H1 (cell line): ENCODE measurements around the gene EEF2. TPM values are rescaled to one million over a fixed set of nuclear protein-coding genes. Genes with fewer than 3 reads are reported as not detected.

Source experiments
- CTCF ChIA-PET: fragments of 300-600 bp; sonication (Branson Sonifier 250); formaldehyde crosslinking; loops from one replicate; lab custom pipeline; 2021; ENCODE audit not compliant: partially characterized antibody; lab: Charles Lee
- POLR2A ChIA-PET: fragments of 300-600 bp; sonication (Branson Sonifier 250); formaldehyde crosslinking; loops from one replicate; lab custom pipeline; 2021; ENCODE audit warnings: inconsistent platforms; ENCODE audit not compliant: partially characterized antibody; lab: Charles Lee
- DNase-seq, 2 experiments: peaks; one replicate each; pipeline versions ENCODE4 v3.0.0 to v3.0.0-alpha.2; 2010 to 2022; ENCODE audit warnings: low spot score in 2 of 2, low read depth in 1 of 2, mixed read lengths in 1 of 2
- FAIRE-seq: peaks from 2 replicates; lab custom pipeline; 2011; peaks lifted over from hg19 to GRCh38; lab: Jason Lieb, UNC
- H2AFZ ChIP-seq: 2 replicates; pipeline ENCODE4 v1.8.1; 2012; ENCODE audit warnings: low read length, inconsistent platforms
- H2AK5ac ChIP-seq: 2 replicates; pipeline ENCODE4 v1.6.1; 2013; ENCODE audit warnings: low read depth, low read length
- H2BK120ac ChIP-seq: replicated peaks from 2 replicates; pipeline ENCODE3; 2013; ENCODE audit warnings: low read depth, low read length, inconsistent platforms
- H2BK12ac ChIP-seq: 2 replicates; pipeline ENCODE4 v1.6.1; 2013; ENCODE audit warnings: low read depth, low read length
- H2BK15ac ChIP-seq: 2 replicates; pipeline ENCODE4 v1.6.1; 2013; ENCODE audit warnings: low read length
- H2BK20ac ChIP-seq: 2 replicates; pipeline ENCODE4 v1.6.1; 2013; ENCODE audit warnings: low read length
- H2BK5ac ChIP-seq: 2 replicates; pipeline ENCODE4 v1.6.1; 2013; ENCODE audit warnings: low read depth, low read length
- H3K14ac ChIP-seq: 2 replicates; pipeline ENCODE4 v1.6.1; 2013; ENCODE audit warnings: inconsistent platforms; ENCODE audit not compliant: insufficient read length
- H3K18ac ChIP-seq: 2 replicates; pipeline ENCODE4 v1.6.1; 2013; ENCODE audit warnings: low read length; ENCODE audit errors: extremely low read depth
- H3K23ac ChIP-seq: 2 replicates; pipeline ENCODE4 v1.6.1; 2013; ENCODE audit warnings: inconsistent platforms; ENCODE audit not compliant: insufficient read length
- H3K23me2 ChIP-seq: 2 replicates; pipeline ENCODE4 v1.6.1; 2013; ENCODE audit warnings: low read depth, low read length
- H3K27ac ChIP-seq: 2 replicates; pipeline ENCODE4 v1.6.1; 2011; ENCODE audit warnings: low read depth, low read length, inconsistent platforms
- H3K27me3 ChIP-seq, 4 experiments: replicated peaks in 1 of 4; 1 replicate in 1 of 4; 2 replicates in 3 of 4; pipeline versions ENCODE4 v1.6.1 to v1.8.1; 2011 to 2013; ENCODE audit warnings: low read length in 3 of 4, mild to moderate bottlenecking in 3 of 4, inconsistent platforms in 2 of 4, mixed read lengths in 2 of 4, moderate library complexity in 1 of 4; ENCODE audit not compliant: control insufficient read depth in 3 of 4, insufficient read depth in 3 of 4; ENCODE audit errors: extremely low read depth in 1 of 4
- H3K36me3 ChIP-seq, 4 experiments: 2 replicates each; pipeline versions ENCODE4 v1.6.1 to v1.8.1; 2011 to 2013; ENCODE audit warnings: mild to moderate bottlenecking in 4 of 4, low read length in 3 of 4, moderate library complexity in 2 of 4, control low read depth in 1 of 4, inconsistent platforms in 1 of 4; ENCODE audit not compliant: insufficient read depth in 4 of 4, control insufficient read depth in 2 of 4
- H3K4ac ChIP-seq: replicated peaks from 2 replicates; pipeline ENCODE3; 2013; ENCODE audit warnings: low read length, low read depth, mixed read lengths, inconsistent platforms; ENCODE audit not compliant: insufficient read length
- H3K4me1 ChIP-seq, 4 experiments: replicated peaks in 1 of 4; 1 replicate in 1 of 4; 2 replicates in 3 of 4; pipeline versions ENCODE4 v1.6.1 to v1.8.1; 2011 to 2013; ENCODE audit warnings: low read length in 3 of 4, inconsistent platforms in 2 of 4, mixed read lengths in 1 of 4; ENCODE audit not compliant: insufficient read depth in 4 of 4, control insufficient read depth in 3 of 4
- H3K4me2 ChIP-seq, 2 experiments: 2 replicates each; pipeline versions ENCODE4 v1.6.1 to v1.8.1; 2011 to 2013; ENCODE audit warnings: low read depth in 2 of 2, low read length in 2 of 2, control low read depth in 1 of 2, inconsistent platforms in 1 of 2, mild to moderate bottlenecking in 1 of 2; ENCODE audit not compliant: insufficient read depth in 1 of 2
- H3K4me3 ChIP-seq, 4 experiments: fragments of 200-600, 300-600 bp in 1 of 4; sonication (generic), shearing (Covaris generic), sonication (Bioruptor Twin) in 1 of 4; 2 replicates each; pipeline versions ENCODE4 v1.5.1 to v1.8.1; 2011 to 2016; ENCODE audit warnings: low read length in 4 of 4, low read depth in 3 of 4, control low read depth in 2 of 4, inconsistent platforms in 2 of 4, mild to moderate bottlenecking in 2 of 4, mixed read lengths in 1 of 4, moderate library complexity in 1 of 4; ENCODE audit not compliant: insufficient read depth in 2 of 4; ENCODE audit errors: extremely low read depth in 1 of 4
- H3K56ac ChIP-seq: replicated peaks from 2 replicates; pipeline ENCODE3; 2013; ENCODE audit warnings: low read depth, mild to moderate bottlenecking, mixed read lengths, low read length, inconsistent platforms; ENCODE audit not compliant: insufficient read length
- H3K79me1 ChIP-seq: 2 replicates; pipeline ENCODE4 v1.6.1; 2013; ENCODE audit warnings: low read depth, low read length, control low read depth
- H3K79me2 ChIP-seq, 2 experiments: 2 replicates each; pipeline versions ENCODE4 v1.6.1 to v1.8.1; 2012 to 2013; ENCODE audit warnings: low read length in 2 of 2, mild to moderate bottlenecking in 2 of 2, inconsistent platforms in 1 of 2; ENCODE audit not compliant: insufficient read depth in 2 of 2, control insufficient read depth in 1 of 2
- H3K9ac ChIP-seq, 4 experiments: replicated peaks in 1 of 4; 1 replicate in 1 of 4; 2 replicates in 3 of 4; pipeline versions ENCODE4 v1.6.1 to v1.8.1; 2011 to 2013; ENCODE audit warnings: low read depth in 3 of 4, low read length in 3 of 4, control low read depth in 2 of 4, mild to moderate bottlenecking in 2 of 4, moderate library complexity in 2 of 4, inconsistent platforms in 1 of 4; ENCODE audit errors: extremely low read depth in 1 of 4
- H3K9me3 ChIP-seq, 2 experiments: 2 replicates each; pipeline versions ENCODE4 v1.6.1 to v1.8.1; 2012 to 2013; ENCODE audit warnings: mild to moderate bottlenecking in 2 of 2, moderate library complexity in 2 of 2, control low read depth in 1 of 2, inconsistent platforms in 1 of 2, low read depth in 1 of 2, low read length in 1 of 2, mixed read lengths in 1 of 2; ENCODE audit not compliant: insufficient read depth in 2 of 2
- H4K20me1 ChIP-seq, 2 experiments: replicated peaks in 1 of 2; 2 replicates each; pipeline versions ENCODE3 to v1.8.1; 2011 to 2013; ENCODE audit warnings: inconsistent platforms in 2 of 2, low read length in 2 of 2, mild to moderate bottlenecking in 1 of 2; ENCODE audit not compliant: insufficient read depth in 2 of 2, control insufficient read depth in 1 of 2
- H4K5ac ChIP-seq: 2 replicates; pipeline ENCODE4 v1.6.1; 2013; ENCODE audit warnings: low read length, low read depth, mixed read lengths, inconsistent platforms; ENCODE audit not compliant: insufficient read length
- H4K8ac ChIP-seq: 2 replicates; pipeline ENCODE4 v1.8.0; 2013; ENCODE audit warnings: mild to moderate bottlenecking, moderate library complexity, low read length, inconsistent platforms; ENCODE audit not compliant: insufficient read depth; ENCODE audit errors: extremely low read depth
- H4K91ac ChIP-seq: replicated peaks from 2 replicates; pipeline ENCODE3; 2013; ENCODE audit warnings: low read length, mixed read lengths, inconsistent platforms; ENCODE audit not compliant: insufficient read length
- ASH2L ChIP-seq: fragments of 200-600, 300-600 bp; sonication (generic); IDR thresholded peaks from one replicate; pipeline ENCODE4 v1.7.1; 2017; ENCODE audit warnings: low read length
- BCL11A ChIP-seq, 2 experiments: IDR thresholded peaks; one replicate each; pipeline ENCODE4 v1.6.1; 2011; ENCODE audit warnings: low read depth in 2 of 2, low read length in 2 of 2, mild to moderate bottlenecking in 2 of 2
- CHD1 ChIP-seq: IDR thresholded peaks from 2 replicates; pipeline ENCODE4 v1.6.1; 2012; ENCODE audit warnings: low read depth, low read length, improper control_type of control experiment
- CREB1 ChIP-seq: IDR thresholded peaks from 2 replicates; pipeline ENCODE4 v1.6.1; 2012; ENCODE audit warnings: inconsistent platforms
- CTBP2 ChIP-seq: IDR thresholded peaks from 2 replicates; pipeline ENCODE4 v1.7.0; 2011; ENCODE audit warnings: borderline replicate concordance, mild to moderate bottlenecking, moderate library complexity, mixed read lengths, low read length; ENCODE audit not compliant: insufficient read depth, insufficient read length
- EGR1 ChIP-seq: IDR thresholded peaks from 2 replicates; pipeline ENCODE4 v1.6.1; 2011; ENCODE audit warnings: low read depth, low read length, borderline replicate concordance
- EZH2 ChIP-seq: fragments of 200-600 bp; sonication (generic); IDR thresholded peaks from 2 replicates; pipeline ENCODE4 v1.7.1; 2012; ENCODE audit warnings: low read depth, mild to moderate bottlenecking, moderate library complexity, low read length, inconsistent platforms; ENCODE audit not compliant: severe bottlenecking
- GTF2F1 ChIP-seq: IDR thresholded peaks from 2 replicates; pipeline ENCODE4 v1.6.1; 2012; ENCODE audit warnings: low read depth, low read length, improper control_type of control experiment, borderline replicate concordance
- JUND ChIP-seq: IDR thresholded peaks from 2 replicates; pipeline ENCODE4 v1.6.1; 2011; ENCODE audit warnings: mild to moderate bottlenecking, improper control_type of control experiment, low read length
- KDM4A ChIP-seq: IDR thresholded peaks from one replicate; pipeline ENCODE4 v1.7.1; 2012; ENCODE audit warnings: low read depth, mild to moderate bottlenecking, moderate library complexity, low read length, inconsistent platforms; ENCODE audit not compliant: severe bottlenecking
- POU5F1 ChIP-seq: IDR thresholded peaks from 2 replicates; pipeline ENCODE4 v1.6.1; 2011; ENCODE audit warnings: low read depth, mild to moderate bottlenecking, low read length, moderate library complexity
- SAP30 ChIP-seq: fragments of 300-600 bp; sonication (generic); IDR thresholded peaks from 2 replicates; pipeline ENCODE4 v1.7.1; 2012; ENCODE audit warnings: low read length, moderate library complexity, mild to moderate bottlenecking, inconsistent platforms; ENCODE audit not compliant: insufficient read depth, insufficient replicate concordance
- SP1 ChIP-seq: IDR thresholded peaks from 2 replicates; pipeline ENCODE4 v1.6.1; 2011; ENCODE audit warnings: low read depth, low read length
- SRF ChIP-seq: IDR thresholded peaks from 2 replicates; pipeline ENCODE4 v1.6.1; 2011; ENCODE audit warnings: mild to moderate bottlenecking, low read depth, low read length, moderate library complexity
- TBP ChIP-seq: IDR thresholded peaks from 2 replicates; pipeline ENCODE4 v1.6.1; 2011; ENCODE audit warnings: low read depth, low read length, improper control_type of control experiment
- WGBS, 2 experiments: shearing (Covaris generic) in 1 of 2; methylation state at CpG; one replicate each; pipeline versions ENCODE4 v1.1.6 to v1.1.7; 2013 to 2015; ENCODE audit warnings: low lambda C conversion rate in 2 of 2, mixed read lengths in 2 of 2, inconsistent platforms in 1 of 2, low coverage in 1 of 2, missing lambda C conversion rate in 1 of 2; ENCODE audit not compliant: insufficient replicate concordance in 2 of 2, insufficient coverage in 1 of 2, insufficient read length in 1 of 2; ENCODE audit errors: extremely low coverage in 1 of 2, missing lambda C conversion rate in 1 of 2; 5-methylcytosine and 5-hydroxymethylcytosine counted together
- polyA plus RNA-seq, 7 experiments: library from polyadenylated mRNA; depleted of rRNA in 3 of 7; stranded (reverse) in 5 of 7; unstranded in 2 of 7; fragments of >200 nt in 5 of 7; fragments of 200-250 nt in 2 of 7; gene quantifications; 1 replicate in 5 of 7; 2 replicates in 1 of 7; 4 replicates in 1 of 7; pipeline versions ENCODE4 v1.2.1 to v1.2.3, GENCODE V29; 2011 to 2013; ENCODE audit warnings: missing spikeins in 2 of 7, mixed read lengths in 2 of 7
- total RNA-seq: library from RNA; stranded (reverse); fragmentation: NEBNext Ultra II Directional; extraction: Animal tissue kit (Norgen Biotek cat#: 25700); gene quantifications from 2 replicates; pipeline ENCODE4 v1.2.1, GENCODE V29; 2021

The EEF2 gene
- total and polyA plus RNA-seq, 2 of the 8 experiments (the other 6 are each of a cell fraction or from before 2014, with no cell fraction given): 1,554 to 3,380 TPM

DNA sequence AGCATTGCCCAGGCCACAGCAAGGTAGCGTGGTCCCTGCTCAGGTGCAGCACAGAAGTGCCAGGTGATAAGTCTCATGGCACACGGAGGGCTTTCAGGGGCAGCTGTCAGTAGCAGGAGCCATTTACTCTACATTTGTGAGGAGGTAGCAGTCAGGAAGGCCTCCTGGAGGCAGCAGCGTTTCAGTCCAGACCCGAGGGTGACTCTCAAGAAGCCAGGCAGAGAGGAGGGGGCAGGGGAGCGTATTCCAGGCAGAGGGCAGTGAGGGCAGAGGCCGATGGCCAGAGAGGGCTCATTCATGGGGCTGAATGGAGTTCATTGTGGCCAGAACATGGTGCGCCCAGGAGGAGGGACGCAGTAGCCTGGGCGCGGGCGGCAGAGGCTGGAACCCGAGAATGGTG lies 31.2 kb upstream of the EEF2 start:
- peaks cover 4 to 55% of the 10 kb centered on the region in 2 experiments; a peak in 3 of 4 replicates for H3K79me2 ChIP-seq
- TF ChIP-seq KDM4A (no peak), CTBP2 (no peak), POU5F1 (no peak), CREB1 (no peak), CHD1 (no peak), SAP30 (no peak), EGR1 (no peak), BCL11A (IDR thresholded peaks at IDR 0.05; ENCODE audit: low read depth in 2 of 2, low read length in 2 of 2) (no peak), EZH2 (no peak), JUND (no peak), TBP (no peak), ASH2L (no peak), GTF2F1 (no peak), SP1 (no peak), SRF (no peak)

More for the DNA sequence above, 31.2 kb upstream of the EEF2 start:
- no peak overlapping the region for H3K18ac ChIP-seq
- H3K4me2 ChIP-seq: no peak overlapping the region
- DNase-seq (no peak), FAIRE-seq (no peak)
- no peak overlapping the region for H4K91ac ChIP-seq
- no peak overlapping the region; the same call in 1 of the 2 replicates for H2BK5ac ChIP-seq
- ChIA-PET POLR2A (interaction anchor here (1.4 to 3.2 kb wide), 2 partner anchors 32 to 45 kb away, joined by 3 to 13 read pairs; partner anchors contain the start of genes DAPK3 and EEF2), CTCF (interaction anchor here (1.1 kb wide), 1 partner anchor 8 kb away, joined by 3 read pairs; no protein-coding TSS in a partner anchor)
- H3K36me3 ChIP-seq: peaks cover 0 to 26% (median 7%) of the 10 kb centered on the region in 4 experiments; a peak in 5 of 8 replicates
- H4K8ac ChIP-seq: no peak overlapping the region
- no peaks in the 10 kb centered on the region for H3K27me3 ChIP-seq
- 96% methylated on average over 11 of the region's 12 CpGs; no CpG with 5 or more reads in 1 of the 2 experiments for WGBS, 2 experiments
- no peak overlapping the region for H2BK120ac ChIP-seq
- no peaks in the 10 kb centered on the region for H3K9me3 ChIP-seq
- H3K14ac ChIP-seq: no peak overlapping the region
- peaks cover 22% of the 10 kb centered on the region for H3K79me1 ChIP-seq
- peaks cover 0 to 3% (median 0%) of the 10 kb centered on the region in 4 experiments; a peak in 4 of 7 replicates for H3K4me1 ChIP-seq
- H2AFZ ChIP-seq: no peak overlapping the region
- no peak overlapping the region for H2BK12ac ChIP-seq
- peaks cover 25 to 37% of the 10 kb centered on the region in 2 experiments for H4K20me1 ChIP-seq
- no peak overlapping the region for H3K56ac ChIP-seq
- no peak overlapping the region for H4K5ac ChIP-seq
- H3K4ac ChIP-seq: no peak overlapping the region
- H2AK5ac ChIP-seq: no peak overlapping the region
- H3K4me3 ChIP-seq: no peak overlapping the region
- H2BK20ac ChIP-seq: no peak overlapping the region
- no peak overlapping the region for H3K23ac ChIP-seq
- H2BK15ac ChIP-seq: no peak overlapping the region
- H3K23me2 ChIP-seq: no peaks in the 10 kb centered on the region; the same call in 1 of the 2 replicates
- no peak overlapping the region for H3K27ac ChIP-seq
- no peak overlapping the region for H3K9ac ChIP-seq
